TTC549 (cell line): ENCODE results near the gene PCNX2.
"Not testable (repeated sequence)": the region's sequence is repeated elsewhere in the genome, so short reads cannot be mapped to it uniquely, and the experiment has no call there.

Experiments used
- FAIRE-seq: peaks from 2 replicates; lab custom pipeline; 2012; peaks lifted over from hg19 to GRCh38; lab: Jason Lieb, UNC

PCNX2 gene

DNA sequence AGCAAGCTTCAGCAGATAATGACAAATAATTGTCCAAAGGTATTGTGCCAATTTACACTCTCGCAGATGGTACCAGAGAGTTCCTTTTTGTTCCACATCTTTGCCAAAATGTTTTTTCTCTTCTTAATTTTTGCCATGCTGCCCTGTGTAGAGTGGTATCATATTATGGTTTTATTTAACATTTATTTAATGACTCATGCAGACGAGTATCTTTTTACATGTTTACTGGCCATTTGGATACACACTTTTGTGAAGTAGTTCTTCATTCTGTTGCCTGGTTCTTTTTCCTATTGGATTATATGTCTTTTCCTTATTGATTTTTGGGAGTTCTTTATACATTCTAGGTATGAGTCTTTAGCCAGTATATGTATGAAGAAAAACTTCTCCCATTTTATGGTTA lies 151.1 kb downstream of the PCNX2 start:
- peak; percentile 5 for FAIRE-seq

DNA sequence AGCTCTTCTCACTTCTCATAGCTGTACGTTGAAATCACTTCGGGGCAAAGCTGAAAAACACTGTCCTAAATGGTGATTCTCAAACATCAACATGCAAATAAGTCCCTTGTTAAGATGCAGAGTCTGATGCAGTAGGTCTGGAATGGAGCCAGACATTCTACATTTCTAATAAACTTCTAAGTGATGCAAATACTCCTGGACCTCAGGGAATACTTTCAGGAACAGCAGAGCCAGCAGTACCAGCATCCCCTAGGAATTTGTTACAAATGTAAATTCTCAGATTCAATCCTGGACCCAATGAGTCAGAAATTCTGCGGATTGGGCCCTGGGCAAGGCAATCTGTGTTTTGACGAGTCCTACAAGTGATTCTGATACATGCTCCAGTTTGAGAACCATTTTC lies 152.3 kb downstream of the PCNX2 start:
- no peak for FAIRE-seq

DNA sequence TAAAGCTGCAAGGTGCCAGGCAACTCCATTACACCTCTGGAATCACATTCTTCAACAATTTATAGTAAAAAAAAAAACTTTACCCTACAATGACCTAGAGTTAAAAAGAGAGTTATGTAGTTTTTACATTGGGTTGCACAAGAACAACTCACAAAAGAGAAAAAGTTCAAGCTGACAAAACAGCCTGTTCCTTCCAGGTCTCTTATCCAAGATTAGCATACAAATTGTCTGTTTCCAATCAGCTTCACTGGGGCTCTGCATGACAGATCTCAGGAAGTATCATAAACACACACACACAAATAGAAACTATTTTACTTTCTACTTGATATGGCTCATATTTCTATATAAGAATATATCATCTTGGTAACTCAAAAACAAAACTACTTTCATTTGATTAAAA lies 154.6 kb downstream of the PCNX2 start:
- no peak for FAIRE-seq

DNA sequence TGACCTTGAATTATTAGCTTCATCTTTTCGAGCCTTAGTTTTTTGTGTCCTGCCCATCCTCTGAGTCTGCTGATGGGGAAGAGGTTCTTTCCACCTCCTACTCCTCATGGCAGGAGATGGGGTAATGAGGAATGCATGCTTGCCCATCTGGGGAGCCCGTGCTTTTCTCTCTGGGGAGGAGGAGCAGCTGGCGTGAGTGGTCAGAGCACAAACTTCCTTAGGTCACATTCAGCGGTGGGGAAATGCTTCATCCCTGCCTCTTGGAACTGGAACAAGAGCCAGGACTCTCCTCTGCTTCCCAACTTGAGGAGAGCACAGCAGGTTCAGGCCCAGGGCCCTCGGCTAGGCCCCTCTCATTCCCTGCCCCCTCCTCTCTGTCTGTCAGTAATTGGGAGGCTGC lies 155.0 kb downstream of the PCNX2 start:
- FAIRE-seq = no peak

DNA sequence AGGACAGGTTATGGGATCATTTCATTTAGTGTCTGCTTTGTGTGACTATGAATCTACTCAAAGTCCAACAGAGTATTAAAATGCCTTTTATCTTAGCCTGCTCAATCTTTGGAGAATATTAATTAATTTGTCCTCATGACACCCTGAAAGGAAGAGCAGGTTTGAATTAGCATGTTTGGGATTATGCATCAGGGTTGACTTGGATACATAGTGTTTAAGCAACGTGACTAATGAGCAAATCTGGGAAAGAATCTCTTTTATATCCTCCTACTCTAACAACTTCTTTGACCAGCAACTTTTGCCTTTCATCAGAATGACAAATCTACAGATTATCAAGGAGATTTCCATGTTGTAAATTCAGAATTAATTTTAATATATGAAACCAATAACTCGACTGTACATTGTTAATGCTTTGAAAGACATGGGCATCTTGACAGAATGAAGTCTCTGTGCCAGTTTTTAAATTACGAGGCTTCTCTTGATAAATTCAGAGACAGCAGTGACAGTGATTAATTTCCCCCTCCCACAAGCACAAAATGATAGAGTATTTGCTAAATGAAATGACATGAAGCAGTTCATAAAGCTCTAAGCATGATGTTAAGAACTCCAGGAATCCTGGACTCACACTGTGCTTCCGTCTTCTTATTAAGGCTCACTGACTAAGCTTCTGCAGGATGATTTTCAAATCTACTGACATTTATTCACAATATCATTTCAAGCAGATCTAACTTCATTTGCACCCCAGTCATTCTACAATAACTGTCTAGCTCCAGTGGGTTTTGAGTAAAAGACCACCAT lies 156.5 kb downstream of the PCNX2 start:
- FAIRE-seq = no peak

DNA sequence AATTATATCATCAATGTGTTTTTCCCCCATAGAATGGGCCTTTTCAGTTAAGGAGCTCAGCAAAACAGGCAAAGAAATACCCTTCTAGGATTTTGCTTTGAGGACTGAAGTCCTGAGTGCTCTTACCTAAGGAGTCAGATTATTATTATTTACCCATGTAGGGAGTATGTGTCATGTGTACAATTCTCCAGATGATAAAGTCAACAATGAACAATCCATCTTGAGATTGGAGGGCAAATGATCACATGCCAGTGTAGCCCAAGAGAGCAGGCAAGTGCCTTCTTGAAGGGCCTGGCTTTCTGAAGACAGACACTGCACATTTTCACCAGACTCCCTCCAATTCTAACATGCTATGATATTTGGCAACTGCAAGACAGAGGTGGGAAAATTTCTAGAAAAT lies 159.7 kb downstream of the PCNX2 start:
- no peak for FAIRE-seq

DNA sequence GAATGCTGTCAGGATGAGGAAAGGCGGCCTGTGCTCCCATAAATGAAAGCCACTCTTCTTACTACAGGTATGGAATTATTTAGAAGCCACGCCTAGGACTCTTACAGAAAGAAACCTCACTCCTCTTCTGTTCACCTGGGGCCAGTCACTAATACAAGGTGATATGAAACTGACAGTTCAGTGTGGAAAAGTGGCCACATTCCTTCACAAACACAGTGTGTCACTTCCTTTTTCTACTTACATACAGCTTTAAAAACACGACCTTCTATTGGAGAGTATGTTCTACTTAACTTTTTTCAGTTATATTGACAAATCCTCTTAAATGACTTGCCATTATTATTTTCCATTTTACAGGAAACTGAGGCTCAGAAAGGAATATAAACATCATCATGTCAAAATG lies 163.1 kb downstream of the PCNX2 start:
- FAIRE-seq = no peak

DNA sequence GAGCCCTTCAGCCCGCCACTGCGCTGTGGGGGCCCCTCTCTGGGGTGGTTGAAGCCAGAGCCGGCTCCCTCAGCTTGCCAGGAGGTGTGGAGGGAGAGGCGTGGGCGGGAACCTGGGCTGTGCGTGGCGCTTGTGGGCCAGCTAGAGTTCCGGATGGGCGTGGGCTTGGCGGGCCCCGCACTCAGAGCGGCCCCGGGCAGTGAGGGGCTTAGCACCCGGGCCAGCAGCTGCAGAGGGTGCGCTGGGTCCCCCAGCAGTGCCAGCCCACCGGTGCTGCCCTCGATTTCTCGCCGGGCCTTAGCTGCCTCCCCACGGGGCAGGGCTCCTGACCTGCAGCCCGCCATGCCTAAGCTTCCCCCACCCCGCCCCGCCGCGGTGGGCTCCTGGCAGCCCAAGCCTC lies 166.5 kb downstream of the PCNX2 start:
- not testable (repeated sequence) for FAIRE-seq

DNA sequence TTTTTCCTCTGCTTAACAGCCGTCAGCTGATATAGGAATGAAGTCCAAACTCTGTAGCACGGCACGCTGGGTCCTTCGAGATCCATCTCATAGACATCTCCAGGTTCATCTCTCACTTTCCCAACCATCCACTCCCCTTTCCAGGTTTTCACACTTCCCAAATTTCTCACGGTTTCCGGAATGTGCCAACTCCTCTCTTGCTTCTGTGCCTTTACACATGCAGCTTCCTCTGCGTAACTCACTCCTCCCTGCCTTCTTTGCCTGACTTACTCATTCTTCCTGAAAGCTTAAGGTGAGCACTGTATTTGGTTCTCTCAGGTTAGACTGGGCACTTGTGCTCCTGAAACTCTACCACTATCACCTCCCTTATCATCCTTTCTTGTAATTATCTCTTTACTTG lies 168.4 kb downstream of the PCNX2 start:
- no peak for FAIRE-seq

DNA sequence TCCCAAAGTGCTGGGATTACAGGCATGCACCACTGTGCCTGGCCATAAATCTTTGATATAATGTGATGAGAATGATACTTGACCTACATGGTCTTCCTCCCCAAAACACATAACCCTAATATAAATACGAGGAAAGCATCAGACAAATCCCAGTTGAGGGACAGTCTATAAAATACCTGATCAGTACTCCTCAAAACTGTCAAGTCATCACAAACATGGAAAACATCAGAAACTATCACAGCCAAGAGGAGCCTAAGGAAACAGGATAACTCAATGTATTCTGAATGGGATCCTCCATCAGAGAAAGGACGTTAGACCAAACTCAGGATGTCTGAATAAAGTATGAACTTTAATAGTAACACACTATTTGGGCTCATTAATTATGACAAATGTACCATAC lies 172.7 kb downstream of the PCNX2 start:
- FAIRE-seq = no peak

DNA sequence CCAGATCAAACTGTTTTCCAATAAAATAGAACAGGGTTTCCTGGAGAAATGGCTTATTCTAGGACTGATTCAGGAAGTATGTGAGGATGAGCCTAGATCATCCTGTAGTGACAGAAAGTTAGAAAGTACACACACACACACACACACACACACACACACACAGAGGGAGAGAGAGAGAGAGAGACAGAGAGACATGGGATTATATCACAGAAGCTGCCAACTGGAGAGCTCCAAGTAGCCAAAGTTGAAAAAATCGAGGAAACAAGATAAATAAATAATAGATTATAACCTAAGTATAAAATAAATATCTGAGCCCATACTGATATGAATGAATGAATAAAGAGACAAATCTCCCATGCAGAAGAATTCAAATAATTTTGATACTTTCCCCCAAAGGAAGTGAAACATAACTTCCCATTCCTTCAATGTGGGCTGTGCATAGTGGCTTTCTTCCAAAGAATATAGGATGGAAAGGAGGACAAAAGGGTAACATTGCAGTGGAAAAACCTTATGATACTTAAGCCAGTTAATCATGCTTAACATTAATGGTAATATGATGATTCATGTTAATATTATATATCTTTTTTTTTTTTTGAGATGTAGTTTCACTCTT lies 173.5 kb downstream of the PCNX2 start:
- FAIRE-seq = no peak

DNA sequence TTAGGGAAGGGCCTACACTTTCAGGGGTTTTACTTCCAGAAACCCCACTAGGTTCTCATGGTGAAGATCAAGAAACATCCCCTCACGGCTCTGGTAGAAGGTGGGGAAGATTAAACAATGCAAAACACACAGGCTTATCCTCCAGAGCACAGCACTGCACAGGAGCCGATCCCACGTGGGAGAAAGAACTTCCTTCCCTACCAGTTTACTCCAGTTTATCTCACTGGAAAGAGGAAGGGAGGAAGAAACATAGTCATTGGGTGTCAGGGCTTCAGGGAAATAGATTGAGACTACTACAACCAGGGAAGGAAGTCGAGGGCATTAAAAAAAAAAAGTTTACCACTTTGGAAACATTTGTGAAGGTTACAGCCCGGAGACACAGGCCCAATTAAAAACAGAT lies 180.7 kb downstream of the PCNX2 start:
- no peak for FAIRE-seq

DNA sequence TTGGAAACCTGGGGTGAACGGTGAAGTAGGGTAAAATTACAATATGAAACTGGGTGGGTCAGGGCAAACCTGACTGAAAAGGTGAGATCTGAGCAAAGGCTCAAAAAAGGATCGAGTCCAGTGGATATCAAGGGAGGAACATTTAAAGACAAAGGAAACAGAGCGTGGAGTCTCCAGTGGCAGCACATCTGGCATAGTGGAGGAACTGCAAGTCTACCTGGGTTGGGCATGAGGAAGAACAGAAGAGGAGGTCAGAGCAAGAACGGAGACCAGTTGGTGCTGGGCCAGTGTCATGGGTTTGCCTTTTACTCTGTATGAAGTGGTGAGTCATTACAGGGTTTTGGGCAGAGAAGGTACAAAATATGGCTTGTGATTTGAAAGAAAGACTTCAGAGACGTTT lies 181.4 kb downstream of the PCNX2 start:
- FAIRE-seq = no peak

DNA sequence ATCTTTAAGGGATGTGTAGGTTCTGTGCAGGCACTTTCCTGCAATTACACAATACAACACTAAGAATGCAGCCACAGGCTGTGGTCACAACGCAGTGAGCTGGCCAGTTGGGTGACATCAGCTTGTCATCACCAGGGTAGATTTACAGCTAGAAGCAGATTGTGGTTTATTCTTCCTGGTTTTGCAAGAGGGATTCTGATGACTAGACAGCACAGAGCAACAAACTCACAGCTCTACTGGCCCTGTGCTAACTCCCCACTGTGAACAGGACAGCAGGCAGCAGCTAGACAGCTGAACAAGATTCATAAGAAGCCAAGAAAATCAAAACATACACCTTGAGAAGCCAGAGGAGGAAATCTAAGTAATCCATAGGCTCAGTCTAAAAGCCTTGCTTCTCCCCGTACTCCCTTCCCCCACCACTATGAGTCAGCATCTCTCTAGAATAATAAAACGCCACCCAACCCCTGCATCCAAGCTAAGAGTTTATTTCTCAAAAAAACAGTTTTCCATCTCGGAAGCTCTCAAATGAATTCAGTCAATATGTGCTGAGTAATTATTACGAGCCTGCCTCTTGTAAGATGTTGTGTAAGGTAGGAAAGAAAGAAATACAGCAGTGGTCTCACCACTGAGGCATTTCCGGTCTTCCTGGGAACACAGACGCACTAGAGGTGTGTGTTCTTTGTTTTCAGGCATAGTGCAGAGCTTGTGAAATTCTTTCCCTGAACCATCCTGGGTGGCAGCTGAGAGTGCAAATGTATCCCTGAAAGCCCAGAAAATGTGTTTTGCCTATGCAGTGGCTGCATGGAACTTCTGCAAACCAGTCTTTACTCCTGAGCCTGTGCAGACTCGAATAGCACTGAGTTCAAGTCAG lies 182.3 kb downstream of the PCNX2 start:
- peak; percentile 68 for FAIRE-seq

DNA sequence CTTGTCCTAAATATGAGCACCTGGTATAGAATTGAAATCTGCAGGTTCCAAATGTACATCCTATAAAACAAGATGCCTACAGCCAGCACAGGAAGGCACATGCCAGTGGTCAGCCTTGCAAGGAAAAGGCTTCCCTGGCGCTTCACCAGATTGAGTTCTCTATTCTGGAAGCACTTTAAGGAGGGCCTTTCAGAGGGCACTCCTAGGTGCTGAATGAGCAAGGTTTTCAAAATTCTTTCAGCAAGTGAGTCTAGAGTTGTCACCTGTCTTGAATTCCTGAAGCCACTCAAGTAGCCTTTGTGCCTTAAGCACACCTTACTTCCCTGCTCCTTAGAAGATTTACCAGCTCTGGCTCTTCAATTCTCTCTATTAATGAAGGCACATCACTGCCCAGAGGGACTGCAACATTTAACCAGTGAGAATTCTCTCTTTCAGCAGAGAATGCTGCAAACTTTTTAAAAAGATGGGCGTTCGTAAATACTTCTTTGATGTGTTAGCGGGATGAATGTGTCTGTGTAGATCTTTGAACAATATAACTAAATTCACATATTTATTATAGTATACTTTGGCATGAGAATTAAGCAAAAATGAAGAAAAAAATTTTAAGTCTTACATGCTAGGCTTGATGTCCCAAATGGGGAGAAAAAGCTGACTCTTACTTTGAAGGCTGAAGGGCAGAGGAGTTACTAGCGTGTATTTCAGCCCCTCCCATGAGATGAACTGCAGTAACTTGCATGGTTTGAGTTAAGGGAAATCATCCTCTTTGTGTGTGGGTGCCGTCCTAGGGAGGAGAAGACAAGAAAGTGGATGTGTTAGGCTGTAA lies 183.1 kb downstream of the PCNX2 start:
- FAIRE-seq = no peak

DNA sequence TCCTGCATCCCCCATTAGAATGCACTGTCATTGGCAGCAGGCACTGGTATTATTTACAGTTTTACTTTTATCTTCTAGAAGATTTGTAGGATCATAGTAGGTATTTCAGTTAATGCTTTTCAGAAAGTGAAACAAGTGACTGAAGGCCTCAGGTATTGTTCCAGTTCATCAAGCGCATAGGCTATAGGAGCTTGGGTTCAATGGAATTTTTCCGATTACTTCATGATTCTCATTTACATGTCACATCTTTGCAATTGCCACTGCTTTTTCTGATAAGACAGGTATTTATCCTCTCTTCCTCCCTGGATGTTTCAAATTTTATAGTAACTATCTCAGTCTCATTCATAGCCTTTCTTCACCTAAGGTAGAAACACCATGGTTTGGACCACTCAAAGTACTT lies 183.8 kb downstream of the PCNX2 start:
- FAIRE-seq = no peak

DNA sequence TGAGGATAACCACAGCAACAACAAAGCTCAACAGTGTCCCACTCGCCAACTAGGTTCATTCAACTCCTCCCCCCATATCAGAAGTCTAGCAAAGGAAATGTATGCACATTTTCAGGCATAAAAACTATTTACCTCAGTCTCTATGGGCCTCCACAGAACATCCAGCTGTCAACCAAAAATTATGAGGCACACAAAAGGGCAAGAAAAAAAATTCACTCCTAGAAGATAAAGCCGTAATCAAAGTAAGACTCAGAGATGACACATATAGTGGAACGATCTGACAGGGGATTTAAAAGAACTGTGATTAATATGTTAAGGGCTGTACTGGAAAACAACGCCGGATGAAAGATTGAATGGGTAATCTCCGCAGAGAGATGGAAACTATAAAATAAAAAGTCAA lies 186.4 kb downstream of the PCNX2 start:
- FAIRE-seq = no peak

DNA sequence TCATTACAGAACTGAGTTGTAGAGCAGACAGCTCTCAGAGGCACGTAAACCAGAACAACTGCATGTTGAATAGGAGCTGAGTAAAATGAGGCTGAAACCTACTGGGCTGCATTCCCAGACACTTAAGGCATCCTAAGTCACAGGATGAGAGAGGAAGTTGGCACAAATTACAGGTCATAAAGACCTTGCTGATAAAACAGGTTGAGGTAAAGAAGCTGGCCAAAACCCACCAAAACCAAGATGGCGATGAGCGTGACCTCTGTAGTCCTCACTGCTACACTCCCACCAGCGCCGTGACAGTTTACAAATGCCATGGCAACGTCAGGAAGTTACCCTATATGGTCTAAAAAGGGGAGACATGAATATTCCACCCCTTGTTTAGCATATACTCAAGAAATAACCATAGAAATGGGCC lies 187.8 kb downstream of the PCNX2 start:
- not testable (repeated sequence) for FAIRE-seq

DNA sequence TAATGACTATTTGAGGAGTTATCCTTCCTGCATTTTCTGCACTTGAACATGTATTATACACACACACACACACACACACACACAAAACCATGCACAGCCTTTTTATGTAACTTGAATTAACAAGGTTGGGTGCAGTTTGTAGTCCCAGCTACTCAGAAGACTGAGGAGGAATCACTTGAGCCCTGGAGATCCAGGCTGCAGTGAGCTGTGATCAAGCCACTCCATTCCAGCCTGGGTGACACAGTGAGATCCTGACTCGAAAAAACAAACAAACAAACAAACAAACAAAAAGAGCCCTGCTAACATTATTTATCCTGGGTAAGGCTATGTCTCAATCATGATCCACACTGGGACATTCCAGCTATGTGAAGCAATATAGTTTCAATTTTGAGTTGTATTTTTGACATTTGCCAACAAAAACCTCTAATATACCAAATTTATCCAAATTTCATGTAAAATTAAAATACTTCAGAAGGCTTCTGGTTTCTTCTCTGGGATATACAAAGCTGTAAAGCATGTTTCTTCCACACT lies 188.3 kb downstream of the PCNX2 start:
- no peak for FAIRE-seq

DNA sequence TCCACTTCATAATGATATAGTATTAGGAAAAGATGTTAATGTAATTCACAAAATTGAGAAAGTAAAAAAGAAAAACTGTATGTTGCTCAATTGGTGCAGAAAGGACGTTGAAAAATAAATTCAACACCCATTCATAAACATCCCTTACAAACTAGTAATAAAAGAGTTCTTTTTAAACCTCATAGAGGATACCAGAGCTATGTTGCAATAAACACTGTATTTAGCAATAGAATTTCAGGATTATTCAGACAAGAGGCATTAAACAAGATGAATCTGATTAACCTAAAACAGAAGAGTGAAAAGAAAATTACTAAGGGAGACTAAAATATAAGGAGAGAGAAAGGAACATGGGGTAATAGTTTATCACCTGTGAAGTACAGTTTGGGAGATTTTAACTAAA lies 190.3 kb downstream of the PCNX2 start:
- no peak for FAIRE-seq

DNA sequence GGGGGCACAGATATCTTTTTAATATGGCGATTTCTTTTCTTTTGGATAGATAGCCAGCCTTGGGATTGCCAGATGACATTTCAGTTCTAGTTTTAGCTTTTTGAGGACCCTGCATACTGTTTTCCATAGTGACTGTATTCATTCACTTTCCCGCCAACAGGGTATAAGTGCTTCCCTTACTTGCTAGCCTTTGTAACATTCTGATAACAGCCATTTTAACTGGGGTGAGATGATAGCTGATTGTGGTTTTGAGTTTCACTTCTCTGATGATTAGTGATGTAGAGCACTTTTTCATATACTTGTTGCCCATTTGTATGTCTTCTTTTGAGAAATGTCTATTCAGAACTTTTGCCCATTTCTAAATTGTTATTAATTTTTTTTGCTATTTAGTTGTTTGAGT lies 193.2 kb downstream of the PCNX2 start:
- peak; percentile 28 for FAIRE-seq

DNA sequence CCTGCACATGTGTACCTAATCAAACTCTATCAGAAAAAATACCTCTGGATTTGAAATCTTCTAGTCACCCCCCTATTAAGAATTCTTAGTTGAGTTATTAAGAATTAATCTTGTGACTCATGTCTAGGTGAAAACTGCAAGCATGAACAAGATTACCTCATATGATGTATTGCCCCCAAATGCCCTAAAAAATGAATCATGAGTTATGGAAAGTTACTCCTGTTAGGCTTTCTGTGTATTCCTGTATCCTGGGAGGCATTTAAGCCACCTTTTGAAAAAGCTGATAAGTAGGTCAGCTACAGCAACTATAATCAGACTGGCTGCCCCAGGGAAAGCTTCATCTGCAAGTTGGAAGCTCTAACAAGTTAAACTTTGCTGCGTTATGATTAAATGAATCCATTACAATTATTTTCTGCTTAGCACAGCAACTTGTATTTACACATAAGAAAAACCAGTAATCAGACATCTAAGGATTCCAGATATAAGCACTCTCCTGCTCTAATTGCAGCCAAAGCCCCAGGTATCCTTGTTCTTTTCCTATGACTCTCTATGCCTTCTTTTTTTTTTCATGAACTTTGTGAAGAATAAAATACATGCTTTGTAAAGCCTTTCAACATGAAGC lies 197.5 kb downstream of the PCNX2 start:
- FAIRE-seq = no peak
